Heart left ventricle (tissue), 16 donors: ENCODE measurements around the gene POFUT2. TPM values are rescaled to one million over a fixed set of nuclear protein-coding genes. Genes with fewer than 3 reads are reported as not detected.

ENCODE experiments used
- ATAC-seq, 4 donors: fragments of 200-7000 bp; cut with Tn5 transposase; one replicate each; pipeline ENCODE4 v1.9.1; 2020 to 2022; ENCODE audit warnings: moderate library complexity in 4 of 4, mild to moderate bottlenecking in 3 of 4, moderate number of reproducible peaks in 1 of 4
- DNase-seq, 5 donors: peaks; one replicate each; pipeline ENCODE4 v3.0.0-alpha.2; 2020
- H3K27ac ChIP-seq, 12 donors: fragments of 200-600 bp; sonication (generic) in 4 of 12; one replicate each; pipeline versions ENCODE4 v1.5.0 to v1.8.0; 2016 to 2022; ENCODE audit warnings: mild to moderate bottlenecking in 2 of 12
- H3K27me3 ChIP-seq, 9 donors: fragments of 200-600 bp; sonication (generic) in 2 of 9; one replicate each; pipeline versions ENCODE4 v1.5.1 to v1.8.0; 2016 to 2022; ENCODE audit warnings: mild to moderate bottlenecking in 3 of 9
- H3K36me3 ChIP-seq, 9 donors: fragments of 200-600 bp; sonication (generic) in 2 of 9; one replicate each; pipeline versions ENCODE4 v1.5.0 to v1.8.0; 2018 to 2022; ENCODE audit warnings: mild to moderate bottlenecking in 2 of 9
- H3K4me1 ChIP-seq, 12 donors: fragments of 200-600 bp; sonication (generic) in 4 of 12; one replicate each; pipeline versions ENCODE4 v1.5.0 to v1.8.0; 2016 to 2022; ENCODE audit warnings: mild to moderate bottlenecking in 3 of 12
- H3K4me3 ChIP-seq, 12 donors: fragments of 200-600 bp; sonication (generic) in 4 of 12; one replicate each; pipeline versions ENCODE4 v1.5.0 to v1.8.0; 2017 to 2022; ENCODE audit warnings: mild to moderate bottlenecking in 9 of 12, moderate library complexity in 4 of 12
- H3K9me3 ChIP-seq, 12 donors: fragments of 200-600 bp; sonication (generic) in 4 of 12; one replicate each; pipeline versions ENCODE4 v1.5.0 to v1.8.0; 2016 to 2022; ENCODE audit warnings: mild to moderate bottlenecking in 1 of 12
- CTCF ChIP-seq, 12 donors: fragments of 200-600 bp; sonication (generic) in 4 of 12; IDR thresholded peaks; one replicate each; pipeline versions ENCODE4 v1.5.0 to v1.8.0; 2018 to 2022; ENCODE audit warnings: antibody characterized with exemption in 12 of 12, mild to moderate bottlenecking in 5 of 12
- POLR2A ChIP-seq, 2 donors: fragments of 450-650 bp; IDR thresholded peaks; one replicate each; pipeline ENCODE4 v1.6.1; 2017; ENCODE audit warnings: antibody characterized with exemption in 2 of 2, mild to moderate bottlenecking in 2 of 2, moderate library complexity in 2 of 2
- WGBS, 4 donors: extraction: QIAGEN DNeasy Blood & Tissue Kit in 2 of 4; methylation state at CpG; one replicate each; pipeline versions ENCODE4 v1.1.5 to v1.1.7; 2013 to 2018; 5-methylcytosine and 5-hydroxymethylcytosine counted together
- intact Hi-C, 10 donors: fragments of 100-400 bp; cut with DNase I; formaldehyde crosslinking; loops; one replicate each; pipeline versions ENCODE4 v1.11.1 to v1.14.2; 2022
- polyA plus RNA-seq, 2 donors: library from polyadenylated mRNA; stranded (reverse); fragments of 200-250 nt; gene quantifications; one replicate each; pipeline ENCODE4 v1.2.3, GENCODE V29; 2013
- total RNA-seq, 9 donors: library from RNA; depleted of rRNA in 2 of 9; stranded (reverse); fragments of >200 nt in 2 of 9; fragmentation: NEBNext Ultra II Directional in 3 of 9; extraction: Animal tissue kit (Norgen Biotek cat#: 25700) in 3 of 9; gene quantifications; one replicate each; pipeline versions ENCODE4 v1.1.0 to v1.2.4, GENCODE V29; 2016 to 2023
- donor health status: ischemic (EF 13 %, LVEDD 7.1; RV severe dilation, severe dysfunction).
- donor health status: healthy with polysubstance abuse.
- donor health status: DM: no; HTN: yes; CAD: no.
- donor health status: DM: no; HTN: no; CAD: no.
- donor health status: ischemic (EF 25% LVEDD 6.9; RV normal size, moderate dysfunction).
- donor health status: ischemic (EF 25% LVEDD 5.7; RV mildly dilated, moderate dysfunction).
- donor health status: healthy.
- donor health status: DM: yes; HTN: yes; CAD: no.
- donor health status: ischemic (EF 35%, LVEDD 5.7; RV mildly dilated, moderate dysfunction).
- donor health status: nonischemic (EF 11% LVEDD 7.7; RV severe dilation, severe dysfunction).
- donor health status: DM: yes; HTN: yes; CAD: no.
- donor health status: PGD.
- donor health status: ischemic (EF 29% LVEDD 5.4; RV normal size, mild dysfunction).
- donor health status: nonischemic (EF 23%, LVEDD 6.1; RV moderate dilation, normal function).

The POFUT2 gene
- total and polyA plus RNA-seq, 11 donors, result 10.8 to 25.8 (median 18.5) TPM

DNA sequence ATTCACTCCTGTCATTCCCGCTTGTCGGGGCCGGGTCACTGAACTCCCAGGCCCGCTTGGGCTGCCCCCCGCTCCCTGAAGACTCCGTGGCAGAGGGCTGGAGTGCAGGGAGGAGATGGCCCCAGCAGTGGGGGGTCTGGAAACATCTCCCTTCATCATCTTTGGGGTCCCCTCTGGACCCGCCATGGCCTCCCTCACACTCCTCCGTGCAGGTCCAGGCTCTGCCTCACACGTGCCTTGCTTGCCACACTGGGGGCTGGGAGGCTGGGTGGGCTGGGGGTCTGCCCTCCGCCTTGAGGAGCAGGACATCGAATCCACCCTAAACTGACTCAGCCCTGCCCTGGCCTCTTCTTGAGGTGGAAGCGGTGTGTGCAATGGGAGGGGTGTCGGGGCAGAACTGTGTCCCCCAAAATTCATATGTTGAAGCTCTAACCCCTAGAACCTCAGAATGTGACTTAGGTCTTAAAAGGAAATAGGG is 35.2 kb downstream of the POFUT2 start:
- no peak for TF ChIP-seq CTCF (IDR thresholded peaks at IDR 0.05)
- TF ChIP-seq POLR2A (IDR thresholded peaks at IDR 0.05), result no peak
- Histone ChIP-seq H3K36me3 (no peaks in the 10 kb centered on the region), H3K9me3 (no peaks in the 10 kb centered on the region), H3K4me3 (no peak overlapping the region), H3K27ac (no peak overlapping the region), H3K27me3 (peaks cover 0 to 26% (median 9%) of the 10 kb centered on the region in 9 donors), H3K4me1 (peaks cover 0 to 24% (median 5%) of the 10 kb centered on the region in 12 donors)
- intact Hi-C loops, result loop anchor here in 2 of 10 donors (10.0 kb wide), 1 partner anchor 108 kb away; no protein-coding TSS in a partner anchor
- DNase-seq (no peak), ATAC-seq (no peak)
- WGBS, 4 donors, result 93 to 97% (median 94%) methylated on average over 8 to 13 of the region's 13 CpGs

DNA sequence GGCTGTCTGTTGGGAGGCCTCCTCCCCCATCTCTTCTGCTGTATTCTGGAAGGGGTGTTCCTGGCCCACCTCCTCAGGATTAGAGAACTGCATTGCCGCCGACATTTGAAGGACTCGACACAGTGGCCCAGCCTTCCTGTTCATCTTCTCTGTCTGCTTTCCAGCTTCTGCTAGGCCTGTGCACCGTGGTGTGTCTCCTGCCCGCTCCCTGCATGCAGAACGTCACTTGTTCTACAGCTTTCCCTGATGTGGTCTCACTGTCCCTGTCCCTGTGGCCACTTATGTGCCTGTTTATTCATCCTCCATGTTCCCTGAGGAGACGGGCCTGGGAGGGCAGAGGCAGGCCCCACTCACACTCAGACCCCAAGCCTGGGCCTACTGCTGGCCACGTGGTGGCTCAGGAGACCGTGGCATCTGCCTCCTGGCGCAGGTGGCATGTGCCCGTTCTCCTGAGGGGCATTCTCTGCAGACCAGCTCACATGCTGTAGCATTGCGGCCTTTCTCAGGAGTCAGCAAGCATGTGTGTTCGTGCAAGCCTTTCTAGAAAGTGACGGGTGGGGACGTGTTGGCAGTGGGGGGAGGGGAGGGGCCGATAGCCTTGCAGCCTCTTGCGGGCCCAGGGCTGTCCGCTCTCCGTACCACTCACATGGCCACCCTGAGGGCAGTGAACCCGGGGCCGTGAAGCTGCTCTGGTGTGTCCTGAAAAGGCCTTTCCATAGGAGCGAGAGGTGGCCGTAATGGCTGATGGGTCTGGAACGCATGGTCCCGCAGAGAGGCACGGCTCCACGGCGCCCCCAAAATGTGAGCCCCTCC is 35.9 kb downstream of the POFUT2 start:
- Histone ChIP-seq H3K27ac (no peak overlapping the region), H3K4me3 (no peak overlapping the region), H3K9me3 (no peaks in the 10 kb centered on the region), H3K4me1 (peaks cover 0 to 18% (median 2%) of the 10 kb centered on the region in 12 donors), H3K27me3 (peaks cover 0 to 20% (median 7%) of the 10 kb centered on the region in 9 donors), H3K36me3 (no peaks in the 10 kb centered on the region)
- TF ChIP-seq CTCF (IDR thresholded peaks at IDR 0.05) (no peak), POLR2A (IDR thresholded peaks at IDR 0.05) (no peak)
- WGBS, 4 donors, result 92 to 96% (median 95%) methylated on average over 13 to 28 of the region's 28 CpGs
- DNase-seq (no peak), ATAC-seq (no peak)
- intact Hi-C loops, result loop anchor here in 2 of 10 donors (10.0 kb wide), 1 partner anchor 107 kb away; no protein-coding TSS in a partner anchor

- peaks cover 0 to 13% (median 0%) of the 10 kb centered on the region in 12 donors for H3K4me1 ChIP-seq
- H3K27me3 ChIP-seq, result peaks cover 0 to 14% (median 4%) of the 10 kb centered on the region in 9 donors
- DNase-seq, result no peak
- H3K9me3 ChIP-seq, result no peaks in the 10 kb centered on the region
- TF ChIP-seq CTCF (IDR thresholded peaks at IDR 0.05) (no peak), POLR2A (IDR thresholded peaks at IDR 0.05) (no peak)
- H3K27ac ChIP-seq, result no peak overlapping the region
- no peak for ATAC-seq
- H3K36me3 ChIP-seq, result no peaks in the 10 kb centered on the region
- H3K4me3 ChIP-seq, result no peak overlapping the region
- intact Hi-C loops, result loop anchor here in 2 of 10 donors (10.0 kb wide), 1 partner anchor 106 kb away; no protein-coding TSS in a partner anchor
- 85 to 95% (median 93%) methylated on average over 14 of the region's 14 CpGs for WGBS, 4 donors
These were observed 36.6 kb downstream of the POFUT2 start for GRCh38 chr21:45250914-45251634.

GRCh38 chr21:45250272-45250671 is 37.4 kb downstream of the POFUT2 start:
- TF ChIP-seq CTCF (IDR thresholded peaks at IDR 0.05) (no peak), POLR2A (IDR thresholded peaks at IDR 0.05) (no peak)

More at GRCh38 chr21:45250272-45250671, 37.4 kb downstream of the POFUT2 start:
- no peak overlapping the region for H3K4me3 ChIP-seq
- DNase-seq, result no peak
- intact Hi-C loops, result loop anchor here in 2 of 10 donors (10.0 kb wide), 1 partner anchor 105 kb away; no protein-coding TSS in a partner anchor
- H3K9me3 ChIP-seq, result no peaks in the 10 kb centered on the region
- H3K36me3 ChIP-seq, result no peaks in the 10 kb centered on the region
- ATAC-seq, result no peak
- peak overlapping the region in 1 of 12 donors; percentile 46 for H3K27ac ChIP-seq
- WGBS, 4 donors, result 77 to 90% (median 82%) methylated on average over 3 of the region's 3 CpGs
- peaks cover 0 to 12% (median 0%) of the 10 kb centered on the region in 9 donors for H3K27me3 ChIP-seq
- H3K4me1 ChIP-seq, result peaks cover 0 to 13% (median 0%) of the 10 kb centered on the region in 12 donors
